H1 (cell line): ENCODE results near the gene HOMER1. TPM values are rescaled to one million over a fixed set of nuclear protein-coding genes. Genes with fewer than 3 reads are reported as not detected.

Source experiments
- CTCF ChIA-PET: fragments of 300-600 bp; sonication (Branson Sonifier 250); formaldehyde crosslinking; loops from one replicate; lab custom pipeline; 2021; ENCODE audit not compliant: partially characterized antibody; lab: Charles Lee
- POLR2A ChIA-PET: fragments of 300-600 bp; sonication (Branson Sonifier 250); formaldehyde crosslinking; loops from one replicate; lab custom pipeline; 2021; ENCODE audit warnings: inconsistent platforms; ENCODE audit not compliant: partially characterized antibody; lab: Charles Lee
- DNase-seq, 2 experiments: peaks; one replicate each; pipeline versions ENCODE4 v3.0.0 to v3.0.0-alpha.2; 2010 to 2022; ENCODE audit warnings: low spot score in 2 of 2, low read depth in 1 of 2, mixed read lengths in 1 of 2
- FAIRE-seq: peaks from 2 replicates; lab custom pipeline; 2011; peaks lifted over from hg19 to GRCh38; lab: Jason Lieb, UNC
- H2AFZ ChIP-seq: 2 replicates; pipeline ENCODE4 v1.8.1; 2012; ENCODE audit warnings: low read length, inconsistent platforms
- H2AK5ac ChIP-seq: 2 replicates; pipeline ENCODE4 v1.6.1; 2013; ENCODE audit warnings: low read depth, low read length
- H2BK120ac ChIP-seq: replicated peaks from 2 replicates; pipeline ENCODE3; 2013; ENCODE audit warnings: low read depth, low read length, inconsistent platforms
- H2BK12ac ChIP-seq: 2 replicates; pipeline ENCODE4 v1.6.1; 2013; ENCODE audit warnings: low read depth, low read length
- H2BK15ac ChIP-seq: 2 replicates; pipeline ENCODE4 v1.6.1; 2013; ENCODE audit warnings: low read length
- H2BK20ac ChIP-seq: 2 replicates; pipeline ENCODE4 v1.6.1; 2013; ENCODE audit warnings: low read length
- H2BK5ac ChIP-seq: 2 replicates; pipeline ENCODE4 v1.6.1; 2013; ENCODE audit warnings: low read depth, low read length
- H3K14ac ChIP-seq: 2 replicates; pipeline ENCODE4 v1.6.1; 2013; ENCODE audit warnings: inconsistent platforms; ENCODE audit not compliant: insufficient read length
- H3K18ac ChIP-seq: 2 replicates; pipeline ENCODE4 v1.6.1; 2013; ENCODE audit warnings: low read length; ENCODE audit errors: extremely low read depth
- H3K23ac ChIP-seq: 2 replicates; pipeline ENCODE4 v1.6.1; 2013; ENCODE audit warnings: inconsistent platforms; ENCODE audit not compliant: insufficient read length
- H3K23me2 ChIP-seq: 2 replicates; pipeline ENCODE4 v1.6.1; 2013; ENCODE audit warnings: low read depth, low read length
- H3K27ac ChIP-seq: 2 replicates; pipeline ENCODE4 v1.6.1; 2011; ENCODE audit warnings: low read depth, low read length, inconsistent platforms
- H3K27me3 ChIP-seq, 4 experiments: replicated peaks in 1 of 4; 1 replicate in 1 of 4; 2 replicates in 3 of 4; pipeline versions ENCODE4 v1.6.1 to v1.8.1; 2011 to 2013; ENCODE audit warnings: low read length in 3 of 4, mild to moderate bottlenecking in 3 of 4, inconsistent platforms in 2 of 4, mixed read lengths in 2 of 4, moderate library complexity in 1 of 4; ENCODE audit not compliant: control insufficient read depth in 3 of 4, insufficient read depth in 3 of 4; ENCODE audit errors: extremely low read depth in 1 of 4
- H3K36me3 ChIP-seq, 4 experiments: 2 replicates each; pipeline versions ENCODE4 v1.6.1 to v1.8.1; 2011 to 2013; ENCODE audit warnings: mild to moderate bottlenecking in 4 of 4, low read length in 3 of 4, moderate library complexity in 2 of 4, control low read depth in 1 of 4, inconsistent platforms in 1 of 4; ENCODE audit not compliant: insufficient read depth in 4 of 4, control insufficient read depth in 2 of 4
- H3K4ac ChIP-seq: replicated peaks from 2 replicates; pipeline ENCODE3; 2013; ENCODE audit warnings: low read length, low read depth, mixed read lengths, inconsistent platforms; ENCODE audit not compliant: insufficient read length
- H3K4me1 ChIP-seq, 4 experiments: replicated peaks in 1 of 4; 1 replicate in 1 of 4; 2 replicates in 3 of 4; pipeline versions ENCODE4 v1.6.1 to v1.8.1; 2011 to 2013; ENCODE audit warnings: low read length in 3 of 4, inconsistent platforms in 2 of 4, mixed read lengths in 1 of 4; ENCODE audit not compliant: insufficient read depth in 4 of 4, control insufficient read depth in 3 of 4
- H3K4me2 ChIP-seq, 2 experiments: 2 replicates each; pipeline versions ENCODE4 v1.6.1 to v1.8.1; 2011 to 2013; ENCODE audit warnings: low read depth in 2 of 2, low read length in 2 of 2, control low read depth in 1 of 2, inconsistent platforms in 1 of 2, mild to moderate bottlenecking in 1 of 2; ENCODE audit not compliant: insufficient read depth in 1 of 2
- H3K4me3 ChIP-seq, 4 experiments: fragments of 200-600, 300-600 bp in 1 of 4; sonication (generic), shearing (Covaris generic), sonication (Bioruptor Twin) in 1 of 4; 2 replicates each; pipeline versions ENCODE4 v1.5.1 to v1.8.1; 2011 to 2016; ENCODE audit warnings: low read length in 4 of 4, low read depth in 3 of 4, control low read depth in 2 of 4, inconsistent platforms in 2 of 4, mild to moderate bottlenecking in 2 of 4, mixed read lengths in 1 of 4, moderate library complexity in 1 of 4; ENCODE audit not compliant: insufficient read depth in 2 of 4; ENCODE audit errors: extremely low read depth in 1 of 4
- H3K56ac ChIP-seq: replicated peaks from 2 replicates; pipeline ENCODE3; 2013; ENCODE audit warnings: low read depth, mild to moderate bottlenecking, mixed read lengths, low read length, inconsistent platforms; ENCODE audit not compliant: insufficient read length
- H3K79me1 ChIP-seq: 2 replicates; pipeline ENCODE4 v1.6.1; 2013; ENCODE audit warnings: low read depth, low read length, control low read depth
- H3K79me2 ChIP-seq, 2 experiments: 2 replicates each; pipeline versions ENCODE4 v1.6.1 to v1.8.1; 2012 to 2013; ENCODE audit warnings: low read length in 2 of 2, mild to moderate bottlenecking in 2 of 2, inconsistent platforms in 1 of 2; ENCODE audit not compliant: insufficient read depth in 2 of 2, control insufficient read depth in 1 of 2
- H3K9ac ChIP-seq, 4 experiments: replicated peaks in 1 of 4; 1 replicate in 1 of 4; 2 replicates in 3 of 4; pipeline versions ENCODE4 v1.6.1 to v1.8.1; 2011 to 2013; ENCODE audit warnings: low read depth in 3 of 4, low read length in 3 of 4, control low read depth in 2 of 4, mild to moderate bottlenecking in 2 of 4, moderate library complexity in 2 of 4, inconsistent platforms in 1 of 4; ENCODE audit errors: extremely low read depth in 1 of 4
- H3K9me3 ChIP-seq, 2 experiments: 2 replicates each; pipeline versions ENCODE4 v1.6.1 to v1.8.1; 2012 to 2013; ENCODE audit warnings: mild to moderate bottlenecking in 2 of 2, moderate library complexity in 2 of 2, control low read depth in 1 of 2, inconsistent platforms in 1 of 2, low read depth in 1 of 2, low read length in 1 of 2, mixed read lengths in 1 of 2; ENCODE audit not compliant: insufficient read depth in 2 of 2
- H4K20me1 ChIP-seq, 2 experiments: replicated peaks in 1 of 2; 2 replicates each; pipeline versions ENCODE3 to v1.8.1; 2011 to 2013; ENCODE audit warnings: inconsistent platforms in 2 of 2, low read length in 2 of 2, mild to moderate bottlenecking in 1 of 2; ENCODE audit not compliant: insufficient read depth in 2 of 2, control insufficient read depth in 1 of 2
- H4K5ac ChIP-seq: 2 replicates; pipeline ENCODE4 v1.6.1; 2013; ENCODE audit warnings: low read length, low read depth, mixed read lengths, inconsistent platforms; ENCODE audit not compliant: insufficient read length
- H4K8ac ChIP-seq: 2 replicates; pipeline ENCODE4 v1.8.0; 2013; ENCODE audit warnings: mild to moderate bottlenecking, moderate library complexity, low read length, inconsistent platforms; ENCODE audit not compliant: insufficient read depth; ENCODE audit errors: extremely low read depth
- H4K91ac ChIP-seq: replicated peaks from 2 replicates; pipeline ENCODE3; 2013; ENCODE audit warnings: low read length, mixed read lengths, inconsistent platforms; ENCODE audit not compliant: insufficient read length
- FOSL1 ChIP-seq: IDR thresholded peaks from 2 replicates; pipeline ENCODE4 v1.6.1; 2011; ENCODE audit warnings: mild to moderate bottlenecking, low read depth, low read length, moderate library complexity; ENCODE audit not compliant: insufficient read depth
- GABPA ChIP-seq: IDR thresholded peaks from 2 replicates; pipeline ENCODE4 v1.6.1; 2011; ENCODE audit warnings: mild to moderate bottlenecking, low read length, moderate library complexity, borderline replicate concordance; ENCODE audit not compliant: insufficient read depth
- HDAC2 ChIP-seq, 2 experiments: fragments of 300-600 bp in 1 of 2; sonication (generic) in 1 of 2; IDR thresholded peaks; 2 replicates each; pipeline ENCODE4 v1.6.1; 2011 to 2012; ENCODE audit warnings: low read depth in 2 of 2, low read length in 2 of 2, mild to moderate bottlenecking in 2 of 2, moderate library complexity in 2 of 2, borderline replicate concordance in 1 of 2, inconsistent platforms in 1 of 2
- JUND ChIP-seq: IDR thresholded peaks from 2 replicates; pipeline ENCODE4 v1.6.1; 2011; ENCODE audit warnings: mild to moderate bottlenecking, improper control_type of control experiment, low read length
- KDM5A ChIP-seq: fragments of 200-600 bp; IDR thresholded peaks from 2 replicates; pipeline ENCODE4 v1.7.1; 2012; ENCODE audit warnings: mild to moderate bottlenecking, low read length, inconsistent platforms, mixed read lengths
- MAFK ChIP-seq: IDR thresholded peaks from 2 replicates; pipeline ENCODE4 v1.6.1; 2012; ENCODE audit warnings: low read depth, mild to moderate bottlenecking, improper control_type of control experiment, low read length
- RNF2 ChIP-seq: fragments of 200-900, 300-1000 bp; sonication (generic); IDR thresholded peaks from 2 replicates; pipeline ENCODE4 v1.7.1; 2016; ENCODE audit warnings: borderline replicate concordance, low read depth, mild to moderate bottlenecking, antibody characterized with exemption, low read length; ENCODE audit not compliant: poor library complexity, severe bottlenecking; ENCODE audit errors: missing control alignments
- RXRA ChIP-seq: IDR thresholded peaks from 2 replicates; pipeline ENCODE4 v1.6.1; 2011; ENCODE audit warnings: low read depth, mild to moderate bottlenecking, low read length, moderate library complexity; ENCODE audit not compliant: insufficient read depth
- SIN3A ChIP-seq, 2 experiments: IDR thresholded peaks in 1 of 2; conservative IDR thresholded peaks in 1 of 2; 2 replicates each; pipeline ENCODE4 v1.6.1; 2011 to 2012; ENCODE audit warnings: low read length in 2 of 2, improper control_type of control experiment in 1 of 2, low read depth in 1 of 2, mild to moderate bottlenecking in 1 of 2
- WGBS, 2 experiments: shearing (Covaris generic) in 1 of 2; methylation state at CpG; one replicate each; pipeline versions ENCODE4 v1.1.6 to v1.1.7; 2013 to 2015; ENCODE audit warnings: low lambda C conversion rate in 2 of 2, mixed read lengths in 2 of 2, inconsistent platforms in 1 of 2, low coverage in 1 of 2, missing lambda C conversion rate in 1 of 2; ENCODE audit not compliant: insufficient replicate concordance in 2 of 2, insufficient coverage in 1 of 2, insufficient read length in 1 of 2; ENCODE audit errors: extremely low coverage in 1 of 2, missing lambda C conversion rate in 1 of 2; 5-methylcytosine and 5-hydroxymethylcytosine counted together
- polyA plus RNA-seq, 7 experiments: library from polyadenylated mRNA; depleted of rRNA in 3 of 7; stranded (reverse) in 5 of 7; unstranded in 2 of 7; fragments of >200 nt in 5 of 7; fragments of 200-250 nt in 2 of 7; gene quantifications; 1 replicate in 5 of 7; 2 replicates in 1 of 7; 4 replicates in 1 of 7; pipeline versions ENCODE4 v1.2.1 to v1.2.3, GENCODE V29; 2011 to 2013; ENCODE audit warnings: missing spikeins in 2 of 7, mixed read lengths in 2 of 7
- total RNA-seq: library from RNA; stranded (reverse); fragmentation: NEBNext Ultra II Directional; extraction: Animal tissue kit (Norgen Biotek cat#: 25700); gene quantifications from 2 replicates; pipeline ENCODE4 v1.2.1, GENCODE V29; 2021
- TF ChIP-seq, protein P1 (sequence below): IDR thresholded peaks from 2 replicates; pipeline ENCODE4 v1.6.1; 2011; ENCODE audit warnings: low read depth, mild to moderate bottlenecking, low read length; ENCODE audit not compliant: insufficient read depth

HOMER1 gene
- total and polyA plus RNA-seq, 2 of the 8 experiments (the other 6 are each of a cell fraction or from before 2014, with no cell fraction given), result 6.4 to 57.9 TPM

DNA sequence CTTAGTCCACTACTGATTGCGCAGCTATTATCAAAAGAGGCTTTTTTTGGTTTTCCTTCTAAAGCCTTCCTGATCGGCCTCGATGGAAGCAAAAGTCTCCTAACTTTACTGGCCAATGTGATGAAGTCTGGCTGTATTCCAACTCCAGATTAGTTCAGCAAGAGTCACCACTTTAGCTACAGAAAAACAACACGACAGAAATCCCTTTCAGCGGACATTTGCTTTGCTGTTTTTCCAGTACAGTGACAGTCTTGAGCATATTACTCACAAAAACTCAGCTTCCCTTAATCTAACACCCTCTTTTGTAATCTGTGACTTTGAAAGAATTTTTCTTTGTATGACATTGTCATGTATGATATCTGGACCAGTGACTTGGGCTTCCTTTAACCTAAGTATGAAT lies 95.7 kb downstream of the HOMER1 start:
- H2AFZ ChIP-seq, result no peak overlapping the region
- no peaks in the 10 kb centered on the region; a peak in 1 of 8 replicates for H3K36me3 ChIP-seq
- H4K20me1 ChIP-seq, result no peaks in the 10 kb centered on the region
- no peak overlapping the region for H2BK5ac ChIP-seq
- H3K4ac ChIP-seq, result no peak overlapping the region
- no peak overlapping the region for H2BK120ac ChIP-seq
- H3K79me1 ChIP-seq, result no peaks in the 10 kb centered on the region
- H3K27ac ChIP-seq, result no peak overlapping the region
- H3K56ac ChIP-seq, result no peak overlapping the region
- no peaks in the 10 kb centered on the region for H3K4me1 ChIP-seq
- no peaks in the 10 kb centered on the region for H3K9me3 ChIP-seq
- no peak for FAIRE-seq
- H2BK15ac ChIP-seq, result no peak overlapping the region
- H3K9ac ChIP-seq, result no peak overlapping the region
- no peak overlapping the region for H4K91ac ChIP-seq
- H4K8ac ChIP-seq, result no peak overlapping the region
- no peaks in the 10 kb centered on the region for H3K79me2 ChIP-seq
- WGBS, 2 experiments, result 95% methylated on average over 5 of the region's 5 CpGs; no CpG with 5 or more reads in 1 of the 2 experiments
- CTCF ChIA-PET, result no interaction called here
- H3K23me2 ChIP-seq, result no peaks in the 10 kb centered on the region
- POLR2A ChIA-PET, result no interaction called here
- no peak overlapping the region for H3K4me3 ChIP-seq
- H4K5ac ChIP-seq, result no peak overlapping the region
- no peak overlapping the region for H2BK12ac ChIP-seq
- no peak overlapping the region for H2AK5ac ChIP-seq
- H3K23ac ChIP-seq, result no peak overlapping the region
- no peak overlapping the region for H2BK20ac ChIP-seq
- H3K18ac ChIP-seq, result no peak overlapping the region
- no peak overlapping the region for H3K14ac ChIP-seq
- no peak for DNase-seq
- H3K4me2 ChIP-seq, result no peak overlapping the region
- no peaks in the 10 kb centered on the region for H3K27me3 ChIP-seq
- TF ChIP-seq SIN3A (conservative IDR thresholded peaks at IDR 0.05 in 1 of 2, IDR thresholded peaks at IDR 0.05 in 1 of 2; ENCODE audit: low read depth in 1 of 2, low read length in 2 of 2) (no peak), RXRA (no peak), GABPA (no peak), RNF2 (no peak), HDAC2 (IDR thresholded peaks at IDR 0.05; ENCODE audit: borderline replicate concordance in 1 of 2, low read depth in 2 of 2, low read length in 2 of 2) (no peak), MAFK (no peak), KDM5A (no peak), JUND (no peak), FOSL1 (no peak)
- TF ChIP-seq, protein P1, sequence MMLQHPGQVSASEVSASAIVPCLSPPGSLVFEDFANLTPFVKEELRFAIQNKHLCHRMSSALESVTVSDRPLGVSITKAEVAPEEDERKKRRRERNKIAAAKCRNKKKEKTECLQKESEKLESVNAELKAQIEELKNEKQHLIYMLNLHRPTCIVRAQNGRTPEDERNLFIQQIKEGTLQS, result no peak
